Endodermal cell (in vitro differentiated cells): Measurements from ENCODE around the gene CES3. TPM values are rescaled to one million over a fixed set of nuclear protein-coding genes. Genes with fewer than 3 reads are reported as not detected.
A peak's percentile ranks its signal among the peaks of the same experiment; 100 is the strongest.

Experiments
- DNase-seq: peaks from one replicate; pipeline ENCODE4 v3.0.0-alpha.2; 2017
- H3K27ac ChIP-seq: 2 replicates; pipeline ENCODE4 v1.5.1; 2013; ENCODE audit warnings: mild to moderate bottlenecking, low read depth, low read length, moderate library complexity
- H3K27me3 ChIP-seq: 2 replicates; pipeline ENCODE4 v1.6.1; 2013; ENCODE audit warnings: mild to moderate bottlenecking, low read length, moderate library complexity; ENCODE audit not compliant: insufficient read depth, control insufficient read depth, poor library complexity, severe bottlenecking
- H3K36me3 ChIP-seq: 2 replicates; pipeline ENCODE4 v1.7.0; 2013; ENCODE audit warnings: mild to moderate bottlenecking, low read length, moderate library complexity; ENCODE audit not compliant: control insufficient read depth, insufficient read depth
- H3K4me1 ChIP-seq: one replicate; pipeline ENCODE4 v1.7.0; 2013; ENCODE audit warnings: low read length; ENCODE audit not compliant: control insufficient read depth, insufficient read depth
- H3K4me3 ChIP-seq: 2 replicates; pipeline ENCODE4 v1.5.1; 2013; ENCODE audit warnings: mild to moderate bottlenecking, low read length, moderate library complexity
- H3K9ac ChIP-seq: 2 replicates; pipeline ENCODE4 v1.6.1; 2013; ENCODE audit warnings: mild to moderate bottlenecking, low read length, moderate library complexity; ENCODE audit not compliant: poor library complexity, severe bottlenecking; ENCODE audit errors: extremely low read depth
- H3K9me3 ChIP-seq: 2 replicates; pipeline ENCODE4 v1.6.1; 2013; ENCODE audit warnings: mild to moderate bottlenecking, low read length, moderate library complexity; ENCODE audit not compliant: control insufficient read depth
- H3K27ac Mint-ChIP-seq: 2 replicates; pipeline ENCODE4 v1.8.0; 2020; ENCODE audit warnings: mixed read lengths
- H3K27me3 Mint-ChIP-seq: 2 replicates; pipeline ENCODE4 v1.8.0; 2021; ENCODE audit warnings: mild to moderate bottlenecking, mixed read lengths; ENCODE audit not compliant: insufficient read depth
- H3K36me3 Mint-ChIP-seq: 2 replicates; pipeline ENCODE4 v1.8.0; 2020; ENCODE audit warnings: low read depth, mixed read lengths
- H3K4me1 Mint-ChIP-seq: 2 replicates; pipeline ENCODE4 v1.8.0; 2020; ENCODE audit warnings: mixed read lengths
- H3K4me3 Mint-ChIP-seq: 2 replicates; pipeline ENCODE4 v1.8.0; 2020; ENCODE audit warnings: mild to moderate bottlenecking, moderate library complexity, mixed read lengths
- H3K9me3 Mint-ChIP-seq: 2 replicates; pipeline ENCODE4 v1.8.0; 2020; ENCODE audit warnings: mild to moderate bottlenecking, mixed read lengths
- CTCF ChIP-seq: fragments of 200-600 bp; sonication (generic); conservative IDR thresholded peaks from 2 replicates; pipeline ENCODE4 v1.5.0; 2021; ENCODE audit warnings: antibody characterized with exemption, mild to moderate bottlenecking
- WGBS, 2 experiments: methylation state at CpG; one replicate each; pipeline versions ENCODE4 v1.1.5 to v1.1.7; 2013; ENCODE audit warnings: missing lambda C conversion rate in 2 of 2, mixed read lengths in 1 of 2; ENCODE audit not compliant: insufficient coverage in 1 of 2, insufficient read length in 1 of 2; 5-methylcytosine and 5-hydroxymethylcytosine counted together
- total RNA-seq, 2 donors: library from RNA; stranded (reverse); fragmentation: NEBNext Ultra II Directional in 1 of 2; extraction: Animal tissue kit (Norgen Biotek cat#: 25700) in 1 of 2; gene quantifications; 2 replicates in 1 of 2; 3 replicates in 1 of 2; pipeline ENCODE4 v1.2.1, GENCODE V29; 2021

Gene CES3
- total RNA-seq, 2 donors from 2014 or later: 2.7 to 3.8 TPM

DNA sequence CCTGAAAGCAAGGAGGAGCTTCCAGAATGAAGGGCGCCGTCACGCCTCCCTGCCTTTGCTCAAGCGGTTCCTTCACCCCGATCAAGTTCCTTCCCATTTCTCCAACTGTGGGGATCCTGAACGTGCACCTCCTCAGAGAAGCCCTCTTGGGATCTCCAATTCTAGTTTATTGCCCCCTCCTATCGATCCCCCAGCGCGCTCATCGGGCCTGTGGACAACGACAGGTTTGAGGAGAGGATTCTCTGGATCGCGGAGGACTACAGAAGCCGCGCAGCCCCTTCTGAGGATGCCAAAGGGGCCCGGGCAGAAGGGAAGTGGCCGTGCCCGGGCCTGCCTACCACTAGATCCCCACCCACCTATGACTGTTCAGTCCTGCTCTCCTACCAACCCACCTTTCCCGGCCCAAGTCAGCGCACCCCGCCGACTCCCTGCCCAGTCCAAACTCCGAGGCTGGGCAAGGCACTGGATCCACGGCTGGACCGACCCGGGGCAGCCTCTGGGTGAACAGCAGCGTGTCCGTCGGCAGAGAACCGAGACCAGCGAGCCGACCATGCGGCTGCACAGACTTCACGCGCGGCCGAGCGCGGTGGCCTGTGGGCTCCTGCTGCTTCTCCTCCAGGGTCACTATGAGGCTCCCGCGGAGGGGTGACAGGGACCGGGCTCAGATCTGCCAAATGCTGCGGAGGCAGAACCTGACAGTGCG, 12.8 kb upstream of the CES3 start:
- no peak for TF ChIP-seq CTCF
- Mint-ChIP-seq H3K27ac (no peak overlapping the region), H3K4me3 (no peak overlapping the region), H3K36me3 (peaks cover 6% of the 10 kb centered on the region), H3K4me1 (peaks cover 6% of the 10 kb centered on the region), H3K27me3 (peaks cover 13% of the 10 kb centered on the region), H3K9me3 (peaks cover 13% of the 10 kb centered on the region)
- DNase-seq: peak; percentile 63
- H3K4me3 ChIP-seq: no peak overlapping the region
- H3K36me3 ChIP-seq: no peaks in the 10 kb centered on the region
- H3K9me3 ChIP-seq: peaks cover 14% of the 10 kb centered on the region
- no peak overlapping the region for H3K27ac ChIP-seq
- no peak overlapping the region for H3K9ac ChIP-seq
- H3K4me1 ChIP-seq: no peaks in the 10 kb centered on the region
- peaks cover 33% of the 10 kb centered on the region for H3K27me3 ChIP-seq
- WGBS, 2 experiments: 63 to 78% methylated on average over 15 to 44 of the region's 44 CpGs

DNA sequence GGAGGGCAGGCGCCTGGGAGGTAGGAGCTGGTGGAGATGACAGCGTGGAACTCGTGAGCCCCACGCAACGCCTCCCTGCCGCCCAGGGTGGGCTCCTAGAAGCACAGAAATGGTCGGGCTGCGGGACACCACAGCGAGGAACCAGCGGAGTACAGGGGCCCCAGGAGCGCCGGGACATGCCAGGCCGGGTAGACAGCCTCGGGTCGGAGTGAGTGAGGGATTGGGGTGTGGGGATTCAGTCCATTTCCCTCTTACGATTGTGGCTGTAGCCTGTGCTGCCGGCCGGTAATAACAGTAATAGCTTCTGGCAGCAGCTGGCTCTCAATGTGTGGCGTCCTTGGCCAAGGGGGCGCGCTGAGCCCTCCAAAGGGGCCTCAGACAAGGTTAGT, 12.2 kb upstream of the CES3 start:
- no peak for TF ChIP-seq CTCF
- Mint-ChIP-seq H3K27ac (no peak overlapping the region), H3K4me1 (peaks cover 6% of the 10 kb centered on the region), H3K36me3 (peaks cover 4% of the 10 kb centered on the region), H3K9me3 (peaks cover 13% of the 10 kb centered on the region), H3K4me3 (no peak overlapping the region), H3K27me3 (peaks cover 13% of the 10 kb centered on the region)
- WGBS, 2 experiments: 75 to 79% methylated on average over 13 to 21 of the region's 21 CpGs
- Histone ChIP-seq H3K4me1 (no peaks in the 10 kb centered on the region), H3K27me3 (peaks cover 33% of the 10 kb centered on the region), H3K9me3 (peaks cover 14% of the 10 kb centered on the region), H3K27ac (no peak overlapping the region), H3K4me3 (no peak overlapping the region), H3K9ac (no peak overlapping the region), H3K36me3 (no peaks in the 10 kb centered on the region)
- DNase-seq: no peak

DNA sequence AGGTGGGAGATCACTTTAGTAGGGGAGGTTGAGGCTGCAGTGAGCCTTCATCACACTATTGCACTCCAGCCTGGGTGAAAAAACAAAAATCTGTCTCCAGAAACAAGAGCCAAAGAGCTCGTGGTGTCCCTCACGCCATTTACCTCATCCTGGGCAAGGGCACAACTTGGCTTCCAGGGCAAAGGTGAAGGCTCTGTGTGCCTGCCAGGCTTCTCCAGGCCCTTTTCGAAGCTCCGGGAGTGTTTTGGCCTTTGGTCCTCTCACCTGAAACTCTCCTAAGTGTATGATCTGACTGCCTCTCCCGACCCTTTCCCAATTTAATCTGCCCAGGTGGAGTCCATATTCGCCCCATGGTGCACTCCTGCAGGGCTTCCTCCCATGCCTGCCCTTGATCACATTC, 11.6 kb upstream of the CES3 start:
- H3K36me3 ChIP-seq: no peaks in the 10 kb centered on the region
- H3K27ac ChIP-seq: no peak overlapping the region
- DNase-seq: no peak
- 83 to 86% methylated on average over 6 of the region's 6 CpGs for WGBS, 2 experiments
- peaks cover 33% of the 10 kb centered on the region for H3K27me3 ChIP-seq
- TF ChIP-seq CTCF: no peak
- no peak overlapping the region for H3K9ac ChIP-seq
- Mint-ChIP-seq H3K36me3 (no peaks in the 10 kb centered on the region), H3K27ac (no peak overlapping the region), H3K4me3 (no peak overlapping the region), H3K27me3 (peaks cover 13% of the 10 kb centered on the region), H3K4me1 (peaks cover 6% of the 10 kb centered on the region), H3K9me3 (peaks cover 13% of the 10 kb centered on the region)
- peaks cover 14% of the 10 kb centered on the region for H3K9me3 ChIP-seq
- no peaks in the 10 kb centered on the region for H3K4me1 ChIP-seq
- H3K4me3 ChIP-seq: no peak overlapping the region
